ENCODE measurements around the gene ACR. TPM values are rescaled to one million over a fixed set of nuclear protein-coding genes. Genes with fewer than 3 reads are reported as not detected.

ACR gene
- total RNA-seq, 2 donors from 2014 or later: 0.18 TPM; not detected in 1

DNA sequence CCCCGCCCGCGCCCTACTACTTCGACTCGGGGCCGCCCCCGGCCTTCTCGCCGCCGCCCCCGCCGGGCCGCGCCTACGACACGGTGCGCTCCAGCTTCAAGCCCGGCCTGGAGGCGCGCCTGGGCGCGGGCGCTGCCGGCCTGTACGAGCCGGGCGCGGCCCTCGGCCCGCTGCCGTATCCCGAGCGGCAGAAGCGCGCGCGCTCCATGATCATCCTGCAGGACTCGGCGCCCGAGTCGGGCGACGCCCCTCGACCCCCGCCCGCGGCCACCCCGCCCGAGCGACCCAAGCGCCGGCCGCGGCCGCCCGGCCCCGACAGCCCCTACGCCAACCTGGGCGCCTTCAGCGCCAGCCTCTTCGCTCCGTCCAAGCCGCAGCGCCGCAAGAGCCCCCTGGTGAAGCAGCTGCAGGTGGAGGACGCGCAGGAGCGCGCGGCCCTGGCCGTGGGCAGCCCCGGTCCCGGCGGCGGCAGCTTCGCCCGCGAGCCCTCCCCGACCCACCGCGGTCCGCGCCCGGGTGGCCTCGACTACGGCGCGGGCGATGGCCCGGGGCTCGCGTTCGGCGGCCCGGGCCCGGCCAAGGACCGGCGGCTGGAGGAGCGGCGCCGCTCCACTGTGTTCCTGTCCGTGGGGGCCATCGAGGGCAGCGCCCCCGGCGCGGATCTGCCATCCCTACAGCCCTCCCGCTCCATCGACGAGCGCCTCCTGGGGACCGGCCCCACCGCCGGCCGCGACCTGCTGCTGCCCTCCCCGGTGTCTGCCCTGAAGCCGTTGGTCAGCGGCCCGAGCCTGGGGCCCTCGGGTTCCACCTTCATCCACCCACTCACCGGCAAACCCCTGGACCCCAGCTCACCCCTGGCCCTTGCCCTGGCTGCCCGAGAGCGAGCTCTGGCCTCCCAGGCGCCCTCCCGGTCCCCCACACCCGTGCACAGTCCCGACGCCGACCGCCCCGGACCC lies 17.4 kb upstream of the ACR start:
- DNase-seq: peak; percentile 67
- Histone ChIP-seq H3K9ac (ENCODE audit: extremely low read depth, low read length, poor library complexity, severe bottlenecking) (no peak overlapping the region), H3K4me3 (ENCODE audit: low read length) (no peak overlapping the region), H3K9me3 (ENCODE audit: control insufficient read depth, low read length) (no peaks in the 10 kb centered on the region), H3K4me1 (ENCODE audit: control insufficient read depth, insufficient read depth, low read length) (no peaks in the 10 kb centered on the region), H3K27me3 (ENCODE audit: control insufficient read depth, insufficient read depth, low read length, poor library complexity, severe bottlenecking) (peaks cover 54% of the 10 kb centered on the region), H3K36me3 (ENCODE audit: control insufficient read depth, insufficient read depth, low read length) (no peaks in the 10 kb centered on the region), H3K27ac (ENCODE audit: low read depth, low read length) (no peak overlapping the region)
- H3K27ac Mint-ChIP-seq: no peak overlapping the region
- H3K27me3 Mint-ChIP-seq (ENCODE audit: insufficient read depth): peaks cover 70% of the 10 kb centered on the region
- WGBS, 2 experiments (ENCODE audit: insufficient coverage in 1 of 2, insufficient read length in 1 of 2): 17 to 38% methylated on average over 27 to 132 of the region's 132 CpGs
- no peaks in the 10 kb centered on the region for H3K9me3 Mint-ChIP-seq
- TF ChIP-seq, protein P1, sequence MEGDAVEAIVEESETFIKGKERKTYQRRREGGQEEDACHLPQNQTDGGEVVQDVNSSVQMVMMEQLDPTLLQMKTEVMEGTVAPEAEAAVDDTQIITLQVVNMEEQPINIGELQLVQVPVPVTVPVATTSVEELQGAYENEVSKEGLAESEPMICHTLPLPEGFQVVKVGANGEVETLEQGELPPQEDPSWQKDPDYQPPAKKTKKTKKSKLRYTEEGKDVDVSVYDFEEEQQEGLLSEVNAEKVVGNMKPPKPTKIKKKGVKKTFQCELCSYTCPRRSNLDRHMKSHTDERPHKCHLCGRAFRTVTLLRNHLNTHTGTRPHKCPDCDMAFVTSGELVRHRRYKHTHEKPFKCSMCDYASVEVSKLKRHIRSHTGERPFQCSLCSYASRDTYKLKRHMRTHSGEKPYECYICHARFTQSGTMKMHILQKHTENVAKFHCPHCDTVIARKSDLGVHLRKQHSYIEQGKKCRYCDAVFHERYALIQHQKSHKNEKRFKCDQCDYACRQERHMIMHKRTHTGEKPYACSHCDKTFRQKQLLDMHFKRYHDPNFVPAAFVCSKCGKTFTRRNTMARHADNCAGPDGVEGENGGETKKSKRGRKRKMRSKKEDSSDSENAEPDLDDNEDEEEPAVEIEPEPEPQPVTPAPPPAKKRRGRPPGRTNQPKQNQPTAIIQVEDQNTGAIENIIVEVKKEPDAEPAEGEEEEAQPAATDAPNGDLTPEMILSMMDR (conservative IDR thresholded peaks at IDR 0.05): no peak
- peaks cover 24% of the 10 kb centered on the region for H3K36me3 Mint-ChIP-seq (ENCODE audit: low read depth)
- no peaks in the 10 kb centered on the region for H3K4me1 Mint-ChIP-seq
- H3K4me3 Mint-ChIP-seq: peak overlapping the region; percentile 26

DNA sequence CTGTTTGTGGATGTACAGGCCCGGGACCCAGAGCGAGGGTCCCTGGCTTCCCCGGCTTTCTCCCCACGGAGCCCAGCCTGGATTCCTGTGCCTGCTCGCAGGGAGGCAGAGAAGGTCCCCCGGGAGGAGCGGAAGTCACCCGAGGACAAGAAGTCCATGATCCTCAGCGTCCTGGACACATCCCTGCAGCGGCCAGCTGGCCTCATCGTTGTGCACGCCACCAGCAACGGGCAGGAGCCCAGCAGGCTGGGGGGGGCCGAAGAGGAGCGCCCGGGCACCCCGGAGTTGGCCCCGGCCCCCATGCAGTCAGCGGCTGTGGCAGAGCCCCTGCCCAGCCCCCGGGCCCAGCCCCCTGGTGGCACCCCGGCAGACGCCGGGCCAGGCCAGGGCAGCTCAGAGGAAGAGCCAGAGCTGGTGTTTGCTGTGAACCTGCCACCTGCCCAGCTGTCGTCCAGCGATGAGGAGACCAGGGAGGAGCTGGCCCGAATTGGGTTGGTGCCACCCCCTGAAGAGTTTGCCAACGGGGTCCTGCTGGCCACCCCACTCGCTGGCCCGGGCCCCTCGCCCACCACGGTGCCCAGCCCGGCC lies 16.7 kb upstream of the ACR start:
- peaks cover 67% of the 10 kb centered on the region for H3K27me3 Mint-ChIP-seq (ENCODE audit: insufficient read depth)
- Histone ChIP-seq H3K27ac (ENCODE audit: low read depth, low read length) (no peak overlapping the region), H3K4me3 (ENCODE audit: low read length) (no peak overlapping the region), H3K9me3 (ENCODE audit: control insufficient read depth, low read length) (no peaks in the 10 kb centered on the region), H3K4me1 (ENCODE audit: control insufficient read depth, insufficient read depth, low read length) (no peaks in the 10 kb centered on the region), H3K27me3 (ENCODE audit: control insufficient read depth, insufficient read depth, low read length, poor library complexity, severe bottlenecking) (peaks cover 54% of the 10 kb centered on the region), H3K36me3 (ENCODE audit: control insufficient read depth, insufficient read depth, low read length) (peaks cover 4% of the 10 kb centered on the region), H3K9ac (ENCODE audit: extremely low read depth, low read length, poor library complexity, severe bottlenecking) (no peak overlapping the region)
- no peak overlapping the region for H3K27ac Mint-ChIP-seq
- TF ChIP-seq, protein P1 (conservative IDR thresholded peaks at IDR 0.05): peak; percentile 22
- 89 to 91% methylated on average over 17 to 32 of the region's 32 CpGs for WGBS, 2 experiments (ENCODE audit: insufficient coverage in 1 of 2, insufficient read length in 1 of 2)
- no peaks in the 10 kb centered on the region for H3K4me1 Mint-ChIP-seq
- peak overlapping the region; percentile 26 for H3K4me3 Mint-ChIP-seq
- H3K36me3 Mint-ChIP-seq (ENCODE audit: low read depth): peaks cover 28% of the 10 kb centered on the region
- no peaks in the 10 kb centered on the region for H3K9me3 Mint-ChIP-seq
- no peak for DNase-seq

DNA sequence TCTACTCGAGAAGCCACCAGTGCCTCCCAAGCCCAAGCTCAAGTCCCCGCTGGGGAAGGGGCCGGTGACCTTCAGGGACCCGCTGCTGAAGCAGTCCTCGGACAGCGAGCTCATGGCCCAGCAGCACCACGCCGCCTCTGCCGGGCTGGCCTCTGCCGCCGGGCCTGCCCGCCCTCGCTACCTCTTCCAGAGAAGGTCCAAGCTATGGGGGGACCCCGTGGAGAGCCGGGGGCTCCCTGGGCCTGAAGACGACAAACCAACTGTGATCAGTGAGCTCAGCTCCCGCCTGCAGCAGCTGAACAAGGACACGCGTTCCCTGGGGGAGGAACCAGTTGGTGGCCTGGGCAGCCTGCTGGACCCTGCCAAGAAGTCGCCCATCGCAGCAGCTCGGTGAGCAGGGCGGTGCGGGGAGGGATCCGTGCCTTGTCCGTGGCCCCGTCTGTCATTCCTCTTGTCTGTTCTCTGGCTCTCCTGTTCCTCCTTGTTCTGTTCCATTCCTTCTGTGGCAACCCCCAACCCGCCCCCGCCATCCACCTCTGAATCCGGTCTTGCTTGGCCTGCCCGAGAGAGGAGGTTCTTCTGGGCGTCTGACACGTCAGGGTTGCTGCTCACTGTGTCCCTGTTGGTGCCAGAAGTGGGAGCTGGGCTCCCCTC lies 15.8 kb upstream of the ACR start:
- H3K4me3 ChIP-seq (ENCODE audit: low read length): no peak overlapping the region
- Mint-ChIP-seq H3K4me3 (no peak overlapping the region), H3K36me3 (ENCODE audit: low read depth) (peaks cover 22% of the 10 kb centered on the region), H3K4me1 (no peaks in the 10 kb centered on the region), H3K27me3 (ENCODE audit: insufficient read depth) (peaks cover 61% of the 10 kb centered on the region), H3K27ac (no peak overlapping the region), H3K9me3 (no peaks in the 10 kb centered on the region)
- 92 to 93% methylated on average over 15 to 33 of the region's 33 CpGs for WGBS, 2 experiments (ENCODE audit: insufficient coverage in 1 of 2, insufficient read length in 1 of 2)
- H3K36me3 ChIP-seq (ENCODE audit: control insufficient read depth, insufficient read depth, low read length): peaks cover 5% of the 10 kb centered on the region
- no peaks in the 10 kb centered on the region for H3K9me3 ChIP-seq (ENCODE audit: control insufficient read depth, low read length)
- H3K4me1 ChIP-seq (ENCODE audit: control insufficient read depth, insufficient read depth, low read length): no peaks in the 10 kb centered on the region
- TF ChIP-seq, protein P1 (conservative IDR thresholded peaks at IDR 0.05): no peak
- no peak overlapping the region for H3K27ac ChIP-seq (ENCODE audit: low read depth, low read length)
- no peak for DNase-seq
- H3K27me3 ChIP-seq (ENCODE audit: control insufficient read depth, insufficient read depth, low read length, poor library complexity, severe bottlenecking): peaks cover 54% of the 10 kb centered on the region
- no peak overlapping the region for H3K9ac ChIP-seq (ENCODE audit: extremely low read depth, low read length, poor library complexity, severe bottlenecking)
